GM13976 (cell line): ENCODE results near the gene CAB39L.
A peak's percentile ranks its signal among the peaks of the same experiment; 100 is the strongest.

Experiments
- DNase-seq: peaks from one replicate; pipeline ENCODE4 v3.0.0; 2012; ENCODE audit warnings: low spot score
- in situ Hi-C: fragments of 300-500 bp; cut with MboI; formaldehyde crosslinking; loops from one replicate; pipeline ENCODE4 v1.12.0; 2022; ENCODE audit warnings: low sequenced_read_pairs, mixed read lengths, inconsistent platforms; ENCODE audit not compliant: unreplicated experiment
- TF ChIP-seq, protein P1 (sequence below): IDR thresholded peaks from 2 replicates; pipeline ENCODE4 v1.5.1; 2012; ENCODE audit warnings: borderline replicate concordance, mild to moderate bottlenecking; ENCODE audit not compliant: insufficient read depth; ENCODE audit errors: extremely low read depth, missing control alignments, control extremely low read depth

Gene CAB39L

GRCh38 chr13:49374585-49375290, 69.1 kb downstream of the CAB39L start:
- TF ChIP-seq, protein P1, sequence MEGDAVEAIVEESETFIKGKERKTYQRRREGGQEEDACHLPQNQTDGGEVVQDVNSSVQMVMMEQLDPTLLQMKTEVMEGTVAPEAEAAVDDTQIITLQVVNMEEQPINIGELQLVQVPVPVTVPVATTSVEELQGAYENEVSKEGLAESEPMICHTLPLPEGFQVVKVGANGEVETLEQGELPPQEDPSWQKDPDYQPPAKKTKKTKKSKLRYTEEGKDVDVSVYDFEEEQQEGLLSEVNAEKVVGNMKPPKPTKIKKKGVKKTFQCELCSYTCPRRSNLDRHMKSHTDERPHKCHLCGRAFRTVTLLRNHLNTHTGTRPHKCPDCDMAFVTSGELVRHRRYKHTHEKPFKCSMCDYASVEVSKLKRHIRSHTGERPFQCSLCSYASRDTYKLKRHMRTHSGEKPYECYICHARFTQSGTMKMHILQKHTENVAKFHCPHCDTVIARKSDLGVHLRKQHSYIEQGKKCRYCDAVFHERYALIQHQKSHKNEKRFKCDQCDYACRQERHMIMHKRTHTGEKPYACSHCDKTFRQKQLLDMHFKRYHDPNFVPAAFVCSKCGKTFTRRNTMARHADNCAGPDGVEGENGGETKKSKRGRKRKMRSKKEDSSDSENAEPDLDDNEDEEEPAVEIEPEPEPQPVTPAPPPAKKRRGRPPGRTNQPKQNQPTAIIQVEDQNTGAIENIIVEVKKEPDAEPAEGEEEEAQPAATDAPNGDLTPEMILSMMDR, result no peak
- DNase-seq, result peak; percentile 21
- in situ Hi-C loops, result no loop called here

- in situ Hi-C loops, result no loop called here
Measured at GRCh38 chr13:49373716-49374115, 70.1 kb downstream of the CAB39L start.

DNA sequence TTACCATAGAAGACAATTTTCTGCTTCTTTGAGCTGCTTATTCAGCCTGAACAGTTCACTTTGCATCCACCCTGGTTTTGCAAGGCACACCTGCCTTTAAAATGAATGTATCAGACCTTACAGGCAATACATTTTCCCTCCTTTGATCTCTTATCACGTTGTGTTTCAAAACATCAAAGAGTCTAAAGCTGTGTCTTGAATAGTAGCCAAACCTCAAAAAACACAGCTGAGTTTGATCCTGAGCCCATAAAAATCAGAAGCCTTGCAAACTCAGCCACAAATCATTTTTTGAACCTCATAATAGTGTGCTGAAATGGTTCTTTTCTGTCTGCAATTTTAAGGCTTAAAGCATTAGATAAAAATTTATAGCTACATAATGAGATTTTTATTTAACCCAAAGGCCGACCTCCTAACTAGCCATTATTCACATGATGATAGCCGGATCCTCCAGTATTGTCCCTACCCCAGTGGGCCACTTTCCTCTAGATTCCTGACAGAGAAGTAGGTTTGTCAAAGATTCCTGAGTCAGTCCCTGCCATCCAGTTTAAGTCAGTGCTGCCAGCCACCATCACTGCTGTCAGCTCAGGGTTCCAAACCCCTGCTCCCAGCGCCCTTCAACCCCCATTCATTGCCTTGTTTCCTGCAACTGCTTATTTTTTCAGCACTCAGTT, 71.8 kb downstream of the CAB39L start:
- TF ChIP-seq, protein P1, result no peak
- no peak for DNase-seq
- in situ Hi-C loops, result no loop called here

More at GRCh38 chr13:49373716-49374115, 70.1 kb downstream of the CAB39L start:
- DNase-seq, result no peak
- TF ChIP-seq, protein P1, result no peak

DNA sequence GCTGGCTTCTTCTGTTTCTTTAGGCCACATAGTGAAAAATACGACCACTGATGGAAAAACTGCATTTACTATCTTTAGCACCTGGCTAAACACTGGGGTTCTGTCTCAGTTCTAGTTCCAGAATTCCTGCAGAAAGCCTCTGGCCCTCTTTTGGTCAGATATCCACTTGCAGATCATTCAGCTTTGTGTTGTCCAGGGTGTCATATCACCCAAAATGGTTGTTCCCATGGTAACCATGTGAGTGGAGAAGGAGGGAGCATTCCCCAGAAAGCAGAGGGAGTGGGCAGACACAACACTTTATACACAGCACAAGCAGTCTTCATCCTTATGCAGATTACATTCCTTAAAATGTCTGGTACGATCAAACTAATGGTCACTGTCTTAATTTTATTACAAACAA, 73.5 kb downstream of the CAB39L start:
- in situ Hi-C loops, result no loop called here
- TF ChIP-seq, protein P1, result no peak
- no peak for DNase-seq

- no peak for DNase-seq
- TF ChIP-seq, protein P1, result no peak
- in situ Hi-C loops, result no loop called here
Measured at GRCh38 chr13:49369866-49370265, 74.0 kb downstream of the CAB39L start.

DNA sequence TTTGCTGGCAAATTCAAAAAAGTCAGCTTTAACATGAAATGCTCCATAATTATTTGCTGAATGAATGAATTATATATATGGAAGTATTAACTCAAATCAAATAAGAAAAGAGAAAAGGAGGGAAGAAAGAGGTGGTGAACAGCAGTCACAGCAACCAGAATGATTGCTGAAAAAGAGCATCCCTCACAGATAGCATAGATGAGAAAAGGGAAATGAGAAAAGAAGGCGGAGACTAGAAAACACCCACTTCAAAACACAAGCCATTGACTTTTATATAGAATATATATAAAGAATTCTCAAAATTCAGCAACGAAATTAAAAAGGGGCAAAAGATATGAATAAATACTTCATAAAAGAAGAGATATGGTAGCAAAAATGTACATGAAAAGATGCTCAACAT, 75.2 kb downstream of the CAB39L start:
- TF ChIP-seq, protein P1, result no peak
- peak; percentile 28 for DNase-seq
- in situ Hi-C loops, result no loop called here
